Measurements from ENCODE around the gene TRAPPC6A.
"Not testable (repeated sequence)": the region's sequence is repeated elsewhere in the genome, so short reads cannot be mapped to it uniquely, and the experiment has no call there.

The TRAPPC6A gene

GRCh38 chr19:45133661-45134060, 44.4 kb downstream of the TRAPPC6A start:
- in situ Hi-C loops (cut with MboI; ENCODE audit: low sequenced_read_pairs) = no loop called here

GRCh38 chr19:45130888-45131615, 47.0 kb downstream of the TRAPPC6A start:
- in situ Hi-C loops (cut with MboI; ENCODE audit: low sequenced_read_pairs) = no loop called here

GRCh38 chr19:45130236-45130635, 47.8 kb downstream of the TRAPPC6A start:
- in situ Hi-C loops (cut with MboI; ENCODE audit: low sequenced_read_pairs) = no loop called here

GRCh38 chr19:45128806-45129205, 49.2 kb downstream of the TRAPPC6A start:
- in situ Hi-C loops (cut with MboI; ENCODE audit: low sequenced_read_pairs) = no loop called here

GRCh38 chr19:45128146-45128545, 49.9 kb downstream of the TRAPPC6A start:
- in situ Hi-C loops (cut with MboI; ENCODE audit: low sequenced_read_pairs) = no loop called here

GRCh38 chr19:45126654-45127053, 51.4 kb downstream of the TRAPPC6A start:
- in situ Hi-C loops (cut with MboI; ENCODE audit: low sequenced_read_pairs) = no loop called here

- in situ Hi-C loops (cut with MboI; ENCODE audit: low sequenced_read_pairs) = no loop called here
Measured at GRCh38 chr19:45125975-45126493, 52.0 kb downstream of the TRAPPC6A start.

- in situ Hi-C loops (cut with MboI; ENCODE audit: low sequenced_read_pairs) = no loop called here
Measured at GRCh38 chr19:45125360-45125759, 52.7 kb downstream of the TRAPPC6A start.

GRCh38 chr19:45124021-45124420, 54.0 kb downstream of the TRAPPC6A start:
- in situ Hi-C loops (cut with MboI; ENCODE audit: low sequenced_read_pairs) = no loop called here

- in situ Hi-C loops (cut with MboI; ENCODE audit: low sequenced_read_pairs) = no loop called here
Measured at GRCh38 chr19:45123440-45123850, 54.6 kb downstream of the TRAPPC6A start.

- in situ Hi-C loops (cut with MboI; ENCODE audit: low sequenced_read_pairs) = no loop called here
Measured at GRCh38 chr19:45122832-45123231, 55.2 kb downstream of the TRAPPC6A start.

GRCh38 chr19:45121827-45122345, 56.2 kb downstream of the TRAPPC6A start:
- in situ Hi-C loops (cut with MboI; ENCODE audit: low sequenced_read_pairs) = no loop called here

GRCh38 chr19:45119582-45119981, 58.5 kb downstream of the TRAPPC6A start:
- in situ Hi-C loops (cut with MboI; ENCODE audit: low sequenced_read_pairs) = no loop called here

GRCh38 chr19:45118591-45119355, 59.3 kb downstream of the TRAPPC6A start:
- in situ Hi-C loops (cut with MboI; ENCODE audit: low sequenced_read_pairs) = not testable (repeated sequence)

- in situ Hi-C loops (cut with MboI; ENCODE audit: low sequenced_read_pairs) = no loop called here
Measured at GRCh38 chr19:45118106-45118505, 59.9 kb downstream of the TRAPPC6A start.

GRCh38 chr19:45117671-45118070, 60.4 kb downstream of the TRAPPC6A start:
- in situ Hi-C loops (cut with MboI; ENCODE audit: low sequenced_read_pairs) = no loop called here

GRCh38 chr19:45117167-45117594, 60.9 kb downstream of the TRAPPC6A start:
- in situ Hi-C loops (cut with MboI; ENCODE audit: low sequenced_read_pairs) = no loop called here

GRCh38 chr19:45115809-45116615, 62.0 kb downstream of the TRAPPC6A start:
- in situ Hi-C loops (cut with MboI; ENCODE audit: low sequenced_read_pairs) = no loop called here

GRCh38 chr19:45114116-45114515, 63.9 kb downstream of the TRAPPC6A start:
- in situ Hi-C loops (cut with MboI; ENCODE audit: low sequenced_read_pairs) = no loop called here

GRCh38 chr19:45113628-45114027, 64.4 kb downstream of the TRAPPC6A start:
- in situ Hi-C loops (cut with MboI; ENCODE audit: low sequenced_read_pairs) = no loop called here
